Ascending aorta (tissue), 2 donors: ENCODE measurements around the gene SPON1. TPM values are rescaled to one million over a fixed set of nuclear protein-coding genes. Genes with fewer than 3 reads are reported as not detected.
A peak's percentile ranks its signal among the peaks of the same experiment; 100 is the strongest.

Experiments used
- DNase-seq, 2 donors: peaks; one replicate each; pipeline ENCODE4 v3.0.0-alpha.2; 2019; ENCODE audit warnings: low spot score in 2 of 2
- H3K27ac ChIP-seq, 2 donors: fragments of 200-600 bp; sonication (generic); one replicate each; pipeline ENCODE4 v1.5.1; 2016 to 2017; ENCODE audit warnings: mild to moderate bottlenecking in 1 of 2
- H3K27me3 ChIP-seq: fragments of 200-600 bp; sonication (generic); one replicate; pipeline ENCODE4 v1.5.1; 2017
- H3K36me3 ChIP-seq, 2 donors: fragments of 200-600 bp; sonication (generic); one replicate each; pipeline ENCODE4 v1.5.1; 2016
- H3K4me1 ChIP-seq, 2 donors: fragments of 200-600 bp; sonication (generic); one replicate each; pipeline ENCODE4 v1.5.1; 2016 to 2017; ENCODE audit warnings: mild to moderate bottlenecking in 1 of 2
- H3K4me3 ChIP-seq, 2 donors: fragments of 200-600 bp; sonication (generic); one replicate each; pipeline ENCODE4 v1.5.1; 2016 to 2017; ENCODE audit warnings: mild to moderate bottlenecking in 1 of 2
- H3K9me3 ChIP-seq, 2 donors: fragments of 200-600 bp; sonication (generic); one replicate each; pipeline ENCODE4 v1.5.1; 2016
- CTCF ChIP-seq, 3 experiments: fragments of 200-600 bp in 2 of 3; fragments of 450-650 bp in 1 of 3; sonication (generic) in 2 of 3; IDR thresholded peaks; one replicate each; pipeline ENCODE4 v1.5.1; 2016 to 2019; ENCODE audit warnings: antibody characterized with exemption in 3 of 3, mild to moderate bottlenecking in 1 of 3, moderate library complexity in 1 of 3
- intact Hi-C: fragments of 100-400 bp; cut with DNase I; formaldehyde crosslinking; loops from one replicate; pipeline ENCODE4 v1.15.1; 2023
- total RNA-seq: library from RNA; depleted of rRNA; stranded (reverse); fragments of >200 nt; gene quantifications from one replicate; pipeline ENCODE4 v1.1.0, GENCODE V29; 2016

Gene SPON1
- total RNA-seq, 1 donor from 2014 or later, result 37.8 TPM

DNA sequence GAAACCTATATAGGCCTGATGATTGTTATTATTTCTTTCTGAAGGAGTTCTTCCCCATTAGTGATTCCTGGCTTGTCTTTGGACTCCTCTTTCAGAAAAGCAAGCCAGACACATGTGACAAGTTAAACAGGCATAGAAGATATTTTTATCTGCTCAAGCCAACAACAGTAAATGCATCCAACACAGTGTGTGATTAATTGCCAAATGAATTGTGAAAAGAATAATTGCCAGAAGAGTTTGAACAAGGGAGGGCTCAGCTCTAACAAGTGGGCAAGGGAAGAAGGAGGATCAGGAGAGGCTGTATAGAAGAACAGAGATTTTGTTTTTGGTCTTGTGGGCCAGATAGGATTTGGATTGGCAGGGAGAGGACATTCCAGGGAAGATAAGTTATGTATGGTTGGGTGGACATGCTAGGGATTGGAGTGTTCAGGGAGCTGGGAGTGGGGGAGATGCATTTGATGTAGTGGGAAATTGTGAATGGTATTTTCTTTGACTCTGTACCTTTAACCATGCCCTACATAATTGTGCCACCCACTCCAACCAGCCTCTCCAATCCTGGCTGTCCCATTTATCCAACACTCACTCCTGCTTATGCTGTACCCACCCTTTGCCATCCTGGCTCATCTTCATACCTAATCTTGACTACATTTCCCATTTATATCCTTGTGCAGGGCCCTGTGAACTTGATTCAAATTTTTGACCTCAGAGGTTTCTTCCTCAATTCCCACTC is 223.7 kb downstream of the SPON1 start:
- intact Hi-C loops, result no loop called here
- DNase-seq, result no peak
- Histone ChIP-seq H3K27me3 (no peaks in the 10 kb centered on the region), H3K27ac (no peak overlapping the region), H3K4me1 (peaks cover 6 to 15% of the 10 kb centered on the region in 2 donors), H3K36me3 (no peaks in the 10 kb centered on the region), H3K9me3 (no peaks in the 10 kb centered on the region), H3K4me3 (no peak overlapping the region)
- no peak for TF ChIP-seq CTCF (IDR thresholded peaks at IDR 0.05)

DNA sequence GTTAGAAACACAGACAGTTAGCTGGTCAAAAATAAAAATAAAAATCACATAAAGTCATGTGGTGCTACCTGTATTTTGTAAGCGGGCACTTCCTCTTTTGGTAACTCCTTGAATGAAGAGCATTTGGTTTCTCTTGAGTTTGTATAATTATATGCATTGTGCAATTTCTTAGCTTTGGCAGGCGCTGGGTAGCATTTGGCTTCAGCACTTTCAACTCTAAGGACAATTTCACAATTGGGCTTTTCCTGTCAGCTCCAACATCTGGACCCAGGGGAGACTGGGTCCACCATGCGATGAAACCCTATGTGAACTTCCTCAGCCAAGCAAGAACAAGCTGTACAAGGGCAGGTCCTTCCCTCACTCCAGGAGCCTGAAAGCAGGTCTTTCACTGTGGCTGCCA is 227.4 kb downstream of the SPON1 start:
- Histone ChIP-seq H3K36me3 (no peaks in the 10 kb centered on the region), H3K9me3 (no peaks in the 10 kb centered on the region), H3K27ac (peak overlapping the region; percentile 16 to 74), H3K4me1 (peaks cover 6 to 15% of the 10 kb centered on the region in 2 donors), H3K4me3 (peak overlapping the region in 1 of 2 donors; percentile 19), H3K27me3 (no peaks in the 10 kb centered on the region)
- peak; percentile 37 to 86 for DNase-seq
- intact Hi-C loops, result no loop called here
- no peak for TF ChIP-seq CTCF (IDR thresholded peaks at IDR 0.05)

DNA sequence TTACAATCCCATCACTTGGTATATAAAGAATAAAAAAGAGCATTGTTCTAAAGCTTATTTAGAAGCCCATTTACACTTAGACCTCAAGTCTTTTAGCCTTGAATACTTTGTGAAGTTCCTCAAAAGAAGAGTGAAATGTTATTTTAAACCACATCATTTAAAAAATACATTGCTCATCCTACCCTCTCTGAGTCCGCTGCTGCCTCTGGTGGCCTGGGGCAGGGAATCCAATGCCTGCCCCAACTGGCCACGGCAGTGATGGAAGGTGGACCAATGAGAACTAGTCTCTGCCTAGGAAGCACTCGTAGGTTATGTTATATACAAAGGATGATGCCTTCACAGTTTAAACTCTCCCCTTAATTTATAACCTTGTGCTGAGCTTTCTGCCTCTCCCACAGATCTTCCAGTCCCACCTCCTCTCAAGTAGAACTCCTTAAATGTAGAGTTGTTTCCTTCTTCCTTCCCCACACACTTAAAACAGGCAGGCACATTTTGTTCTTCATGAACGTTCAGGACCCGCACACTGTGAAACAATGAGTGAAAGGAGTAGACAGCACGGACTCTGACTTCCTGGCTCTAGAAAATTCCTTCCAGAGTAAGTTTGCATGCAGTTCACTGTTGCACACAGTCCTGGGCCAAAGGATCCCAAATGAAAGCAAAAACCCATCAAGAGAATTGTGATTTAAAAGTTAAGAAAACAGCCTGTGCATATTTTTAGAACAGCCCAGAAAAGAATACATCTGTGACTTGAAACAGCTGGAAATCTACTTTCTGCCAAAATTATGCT is 228.7 kb downstream of the SPON1 start:
- no peak for DNase-seq
- intact Hi-C loops, result no loop called here
- Histone ChIP-seq H3K36me3 (no peaks in the 10 kb centered on the region), H3K9me3 (no peaks in the 10 kb centered on the region), H3K4me1 (peaks cover 6 to 15% of the 10 kb centered on the region in 2 donors), H3K27me3 (no peaks in the 10 kb centered on the region), H3K4me3 (peak overlapping the region in 1 of 2 donors; percentile 20), H3K27ac (peak overlapping the region; percentile 56 to 74)
- peak in 1 of 3 experiments; percentile 38 for TF ChIP-seq CTCF (IDR thresholded peaks at IDR 0.05)

- intact Hi-C loops, result no loop called here
- TF ChIP-seq CTCF (IDR thresholded peaks at IDR 0.05), result no peak
- Histone ChIP-seq H3K27ac (peak overlapping the region in 1 of 2 donors; percentile 22), H3K27me3 (no peaks in the 10 kb centered on the region), H3K9me3 (no peaks in the 10 kb centered on the region), H3K4me1 (peaks cover 6 to 15% of the 10 kb centered on the region in 2 donors), H3K36me3 (no peaks in the 10 kb centered on the region), H3K4me3 (no peak overlapping the region)
- no peak for DNase-seq
Observed at GRCh38 chr11:14193644-14194043, 231.1 kb downstream of the SPON1 start.

DNA sequence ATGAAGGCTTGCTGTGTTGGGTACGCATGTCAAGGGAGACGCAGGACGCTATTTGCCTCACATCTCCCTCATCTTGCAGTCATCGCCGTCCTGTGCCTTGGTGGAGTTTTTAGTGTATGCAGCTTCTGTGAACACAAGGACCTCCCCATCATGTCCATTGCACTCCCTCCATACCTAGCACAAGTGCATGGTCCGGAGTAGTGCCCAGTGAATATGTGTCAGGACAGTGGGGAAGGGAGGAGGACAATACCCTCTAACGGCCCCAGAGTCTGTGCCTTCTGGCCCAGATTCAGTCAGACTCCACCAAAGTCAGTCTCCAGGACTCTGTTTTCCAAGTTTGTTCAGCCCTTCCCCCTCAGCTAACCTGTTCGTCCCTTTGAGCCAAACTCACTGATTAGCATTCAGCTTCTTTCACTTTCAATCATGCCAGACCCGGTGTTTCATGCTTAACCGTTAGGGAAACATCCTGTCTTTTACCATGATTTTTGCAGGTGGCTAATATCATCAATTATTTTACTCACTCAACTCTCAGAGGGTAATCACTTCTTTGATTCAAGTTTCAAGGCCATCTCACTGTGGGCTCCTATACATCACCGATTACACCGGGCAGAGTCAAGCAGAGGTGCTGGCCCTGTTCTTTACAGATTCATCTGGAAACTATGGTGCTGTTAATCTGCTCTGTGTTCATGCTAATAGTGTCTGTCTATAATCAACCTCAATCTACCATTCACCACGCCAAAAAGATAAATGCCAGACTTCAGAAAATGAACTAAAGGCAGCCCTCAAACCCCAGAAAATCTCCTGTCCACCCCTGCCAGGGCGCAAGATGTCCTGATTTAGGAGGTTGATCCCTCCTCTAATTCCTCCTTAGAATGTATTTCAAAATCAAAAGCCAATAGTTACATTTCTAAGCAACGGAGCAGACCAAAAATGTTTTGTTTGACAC is 240.0 kb downstream of the SPON1 start:
- H3K27me3 ChIP-seq, result no peaks in the 10 kb centered on the region
- no peaks in the 10 kb centered on the region for H3K9me3 ChIP-seq
- H3K36me3 ChIP-seq, result no peaks in the 10 kb centered on the region
- H3K4me3 ChIP-seq, result peak overlapping the region in 1 of 2 donors; percentile 39
- intact Hi-C loops, result no loop called here
- no peak overlapping the region for H3K27ac ChIP-seq
- no peaks in the 10 kb centered on the region for H3K4me1 ChIP-seq
- no peak for DNase-seq
- no peak for TF ChIP-seq CTCF (IDR thresholded peaks at IDR 0.05)
